Measurements from ENCODE around the gene SCAF4. TPM values are rescaled to one million over a fixed set of nuclear protein-coding genes. Genes with fewer than 3 reads are reported as not detected.

Gene SCAF4
- total RNA-seq, 1 donor from 2014 or later = 60.0 TPM

DNA sequence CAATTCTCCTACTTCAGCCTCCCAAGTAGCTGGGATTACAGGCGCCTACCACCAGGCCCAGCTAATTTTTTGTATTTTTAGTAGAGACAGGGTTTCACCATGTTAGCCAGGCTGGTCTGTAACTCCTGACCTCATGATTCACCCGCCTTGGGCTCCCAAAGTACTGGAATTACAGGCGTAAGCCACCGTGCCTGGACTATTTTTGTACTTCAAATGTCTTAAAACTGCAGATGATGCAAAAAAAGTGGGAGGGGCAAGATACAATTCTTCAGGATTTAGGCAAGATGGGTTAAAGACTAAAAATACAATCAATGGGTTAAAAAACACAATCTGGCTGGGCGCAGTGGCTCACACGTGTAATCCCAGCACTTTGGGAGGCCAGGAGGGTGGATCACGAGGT lies 4.7 kb downstream of the SCAF4 start:
- Mint-ChIP-seq H3K27me3 (no peaks in the 10 kb centered on the region), H3K36me3 (ENCODE audit: insufficient read depth) (peaks cover 2% of the 10 kb centered on the region), H3K4me3 (ENCODE audit: low read depth) (no peak overlapping the region), H3K4me1 (ENCODE audit: low read depth) (peaks cover 19% of the 10 kb centered on the region), H3K9me3 (ENCODE audit: low read depth) (no peaks in the 10 kb centered on the region), H3K27ac (no peak overlapping the region)
- TF ChIP-seq, protein P1, sequence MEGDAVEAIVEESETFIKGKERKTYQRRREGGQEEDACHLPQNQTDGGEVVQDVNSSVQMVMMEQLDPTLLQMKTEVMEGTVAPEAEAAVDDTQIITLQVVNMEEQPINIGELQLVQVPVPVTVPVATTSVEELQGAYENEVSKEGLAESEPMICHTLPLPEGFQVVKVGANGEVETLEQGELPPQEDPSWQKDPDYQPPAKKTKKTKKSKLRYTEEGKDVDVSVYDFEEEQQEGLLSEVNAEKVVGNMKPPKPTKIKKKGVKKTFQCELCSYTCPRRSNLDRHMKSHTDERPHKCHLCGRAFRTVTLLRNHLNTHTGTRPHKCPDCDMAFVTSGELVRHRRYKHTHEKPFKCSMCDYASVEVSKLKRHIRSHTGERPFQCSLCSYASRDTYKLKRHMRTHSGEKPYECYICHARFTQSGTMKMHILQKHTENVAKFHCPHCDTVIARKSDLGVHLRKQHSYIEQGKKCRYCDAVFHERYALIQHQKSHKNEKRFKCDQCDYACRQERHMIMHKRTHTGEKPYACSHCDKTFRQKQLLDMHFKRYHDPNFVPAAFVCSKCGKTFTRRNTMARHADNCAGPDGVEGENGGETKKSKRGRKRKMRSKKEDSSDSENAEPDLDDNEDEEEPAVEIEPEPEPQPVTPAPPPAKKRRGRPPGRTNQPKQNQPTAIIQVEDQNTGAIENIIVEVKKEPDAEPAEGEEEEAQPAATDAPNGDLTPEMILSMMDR (IDR thresholded peaks at IDR 0.05; ENCODE audit: unreplicated experiment) = no peak
- no peak for DNase-seq (ENCODE audit: low spot score, unreplicated experiment)

DNA sequence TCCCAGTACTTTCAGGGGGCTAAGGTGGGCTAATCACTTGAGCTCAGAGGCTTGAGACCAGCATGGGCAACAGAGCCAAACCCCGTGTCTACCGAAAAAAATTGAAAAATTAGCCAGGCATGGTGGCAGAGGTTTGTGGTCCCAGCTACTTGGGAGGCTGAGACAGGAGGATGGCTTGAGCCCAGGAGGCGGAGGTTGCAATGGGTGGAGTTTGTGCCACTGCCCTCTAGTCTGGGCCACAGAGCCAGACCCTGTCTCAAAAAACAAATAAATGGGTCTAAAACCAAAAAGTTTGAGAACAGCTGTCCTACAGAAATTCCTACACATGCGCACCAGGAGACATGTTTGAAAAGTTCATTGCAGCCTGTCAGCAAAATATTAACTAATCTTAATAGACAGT lies 5.5 kb downstream of the SCAF4 start:
- no peak for DNase-seq (ENCODE audit: low spot score, unreplicated experiment)
- no peak overlapping the region for H3K27ac Mint-ChIP-seq
- H3K4me1 Mint-ChIP-seq (ENCODE audit: low read depth) = peaks cover 20% of the 10 kb centered on the region
- TF ChIP-seq, protein P1 (IDR thresholded peaks at IDR 0.05; ENCODE audit: unreplicated experiment) = no peak
- no peak overlapping the region for H3K4me3 Mint-ChIP-seq (ENCODE audit: low read depth)
- no peaks in the 10 kb centered on the region for H3K27me3 Mint-ChIP-seq
- H3K36me3 Mint-ChIP-seq (ENCODE audit: insufficient read depth) = peaks cover 2% of the 10 kb centered on the region
- no peaks in the 10 kb centered on the region for H3K9me3 Mint-ChIP-seq (ENCODE audit: low read depth)

DNA sequence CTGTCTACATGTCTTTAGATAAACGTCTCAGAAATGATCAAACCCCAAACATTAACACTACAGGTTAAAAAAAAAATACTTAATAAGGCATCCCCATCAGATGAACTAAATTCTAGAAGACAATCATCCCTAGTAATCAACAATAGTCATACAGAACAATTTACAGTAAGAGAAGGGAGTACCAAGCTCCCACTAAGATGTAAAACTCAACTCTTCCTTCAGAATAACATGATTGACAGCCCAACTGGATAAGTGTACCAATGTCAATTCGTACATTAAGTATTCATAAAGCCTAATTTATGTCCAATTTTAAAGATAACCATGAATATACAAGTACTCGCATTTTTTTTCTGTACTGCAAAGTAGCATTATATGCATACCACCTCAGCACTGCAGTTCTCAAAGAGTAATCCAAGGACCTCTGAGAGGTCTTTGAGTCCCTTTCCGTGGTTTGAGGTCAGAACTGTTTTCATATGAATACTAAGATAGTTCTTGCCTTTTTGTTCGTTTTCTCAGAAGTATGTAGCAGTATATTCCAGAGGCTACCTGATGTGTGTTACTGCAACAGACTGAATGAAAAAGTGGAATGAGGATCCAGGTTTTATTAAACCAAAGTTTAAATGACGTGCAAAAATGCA lies 6.6 kb downstream of the SCAF4 start:
- no peak overlapping the region for H3K27ac Mint-ChIP-seq
- peaks cover 2% of the 10 kb centered on the region for H3K36me3 Mint-ChIP-seq (ENCODE audit: insufficient read depth)
- H3K4me1 Mint-ChIP-seq (ENCODE audit: low read depth) = peaks cover 25% of the 10 kb centered on the region
- TF ChIP-seq, protein P1 (IDR thresholded peaks at IDR 0.05; ENCODE audit: unreplicated experiment) = no peak
- H3K4me3 Mint-ChIP-seq (ENCODE audit: low read depth) = no peak overlapping the region
- no peaks in the 10 kb centered on the region for H3K9me3 Mint-ChIP-seq (ENCODE audit: low read depth)
- no peak for DNase-seq (ENCODE audit: low spot score, unreplicated experiment)
- H3K27me3 Mint-ChIP-seq = no peaks in the 10 kb centered on the region

DNA sequence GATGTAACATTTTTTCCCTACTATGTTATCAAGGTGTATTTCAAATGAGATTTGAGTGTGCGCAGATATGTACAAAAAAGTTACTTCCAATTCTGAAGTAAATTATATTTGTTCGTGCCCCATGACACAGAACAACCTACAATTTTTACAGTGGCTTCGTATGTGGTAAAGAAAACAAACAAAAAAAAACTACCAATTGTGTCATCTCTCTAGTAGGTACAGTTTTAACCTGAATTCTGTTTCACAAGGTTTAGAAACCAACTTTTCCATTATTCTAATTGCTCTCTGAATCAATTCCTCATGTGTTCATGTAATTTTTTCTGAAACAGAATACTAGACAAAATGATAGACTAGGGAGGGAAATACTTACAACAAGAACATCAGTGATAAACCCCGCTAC lies 7.4 kb downstream of the SCAF4 start:
- no peaks in the 10 kb centered on the region for H3K27me3 Mint-ChIP-seq
- peaks cover 4% of the 10 kb centered on the region for H3K36me3 Mint-ChIP-seq (ENCODE audit: insufficient read depth)
- TF ChIP-seq, protein P1 (IDR thresholded peaks at IDR 0.05; ENCODE audit: unreplicated experiment) = no peak
- peaks cover 3% of the 10 kb centered on the region for H3K9me3 Mint-ChIP-seq (ENCODE audit: low read depth)
- H3K27ac Mint-ChIP-seq = peak overlapping the region; percentile 22
- no peak overlapping the region for H3K4me3 Mint-ChIP-seq (ENCODE audit: low read depth)
- H3K4me1 Mint-ChIP-seq (ENCODE audit: low read depth) = peaks cover 20% of the 10 kb centered on the region
- no peak for DNase-seq (ENCODE audit: low spot score, unreplicated experiment)

DNA sequence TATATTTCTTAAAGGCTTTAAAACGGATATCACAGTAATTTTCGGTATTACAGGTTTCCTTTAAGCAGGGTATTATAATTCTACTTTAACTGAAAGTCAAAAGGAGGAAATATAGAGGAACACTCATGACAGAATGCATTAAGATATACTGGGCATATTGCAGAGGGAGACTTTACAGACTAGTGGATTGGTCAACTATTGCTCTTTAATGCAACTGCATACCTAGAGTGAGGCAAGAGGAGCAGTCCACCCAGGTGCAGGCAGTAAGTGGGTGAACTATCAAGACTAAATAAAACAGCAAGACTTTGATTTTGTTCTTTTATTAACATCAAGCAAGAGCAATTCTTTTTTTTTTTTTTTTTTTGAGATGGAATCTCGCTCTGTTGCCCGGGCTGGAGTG lies 10.5 kb downstream of the SCAF4 start:
- DNase-seq (ENCODE audit: low spot score, unreplicated experiment) = no peak
- Mint-ChIP-seq H3K27ac (no peak overlapping the region), H3K4me3 (ENCODE audit: low read depth) (no peak overlapping the region), H3K9me3 (ENCODE audit: low read depth) (peaks cover 3% of the 10 kb centered on the region), H3K36me3 (ENCODE audit: insufficient read depth) (peaks cover 5% of the 10 kb centered on the region), H3K4me1 (ENCODE audit: low read depth) (peaks cover 27% of the 10 kb centered on the region), H3K27me3 (no peaks in the 10 kb centered on the region)
- TF ChIP-seq, protein P1 (IDR thresholded peaks at IDR 0.05; ENCODE audit: unreplicated experiment) = no peak

Measured in progenitor cell of endocrine pancreas (in vitro differentiated cells).